HUES48 (cell line): ENCODE results near the gene HNRNPA0.

Source experiments
- H3K27ac ChIP-seq: one replicate; pipeline ENCODE4 v1.7.0; 2013; ENCODE audit warnings: low read depth, low read length, inconsistent platforms
- H3K27me3 ChIP-seq: 2 replicates; pipeline ENCODE4 v1.6.1; 2013; ENCODE audit warnings: mild to moderate bottlenecking, low read length; ENCODE audit not compliant: control insufficient read depth, insufficient read depth
- H3K36me3 ChIP-seq: 2 replicates; pipeline ENCODE4 v1.6.1; 2013; ENCODE audit warnings: low read length; ENCODE audit not compliant: control insufficient read depth, insufficient read depth
- H3K4me1 ChIP-seq: 2 replicates; pipeline ENCODE4 v1.6.1; 2013; ENCODE audit warnings: mild to moderate bottlenecking, low read length; ENCODE audit not compliant: control insufficient read depth, insufficient read depth
- H3K4me3 ChIP-seq: 2 replicates; pipeline ENCODE4 v1.5.1; 2013; ENCODE audit warnings: mild to moderate bottlenecking, low read depth, low read length
- H3K9ac ChIP-seq: 2 replicates; pipeline ENCODE4 v1.6.1; 2013; ENCODE audit warnings: mild to moderate bottlenecking, low read depth, low read length, moderate library complexity
- H3K9me3 ChIP-seq: 2 replicates; pipeline ENCODE4 v1.6.1; 2013; ENCODE audit warnings: low read length; ENCODE audit not compliant: control insufficient read depth, insufficient read depth

The HNRNPA0 gene

DNA sequence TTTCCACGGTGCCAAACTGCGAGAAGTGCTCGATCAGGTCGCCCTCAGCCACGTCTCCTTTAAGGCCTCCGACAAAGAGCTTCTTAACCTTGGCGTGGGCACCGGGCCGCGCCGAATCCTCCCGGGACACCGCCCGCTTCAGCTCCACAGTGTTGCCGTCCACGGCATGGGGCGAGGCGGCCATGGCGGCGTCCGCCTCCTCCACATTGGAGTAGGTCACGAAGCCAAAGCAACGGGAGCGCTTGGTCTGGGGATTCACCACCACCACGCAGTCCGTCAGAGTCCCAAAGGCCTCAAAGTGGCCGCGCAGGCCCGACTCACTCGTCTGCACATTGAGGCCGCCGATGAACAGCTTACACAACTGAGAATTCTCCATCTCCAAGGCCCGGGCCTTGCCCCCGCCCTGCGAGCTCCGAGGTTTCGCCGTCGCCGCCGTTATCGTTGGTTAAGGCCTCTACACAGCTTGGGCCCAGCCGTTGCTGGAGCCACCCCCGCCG, 424 bp downstream of the HNRNPA0 start:
- Histone ChIP-seq H3K9me3 (no peaks in the 10 kb centered on the region), H3K4me1 (peaks cover 19% of the 10 kb centered on the region), H3K27me3 (no peaks in the 10 kb centered on the region), H3K36me3 (peaks cover 25% of the 10 kb centered on the region), H3K4me3 (peak overlapping the region; percentile 100), H3K9ac (peak overlapping the region; percentile 92), H3K27ac (peak overlapping the region; percentile 98)

DNA sequence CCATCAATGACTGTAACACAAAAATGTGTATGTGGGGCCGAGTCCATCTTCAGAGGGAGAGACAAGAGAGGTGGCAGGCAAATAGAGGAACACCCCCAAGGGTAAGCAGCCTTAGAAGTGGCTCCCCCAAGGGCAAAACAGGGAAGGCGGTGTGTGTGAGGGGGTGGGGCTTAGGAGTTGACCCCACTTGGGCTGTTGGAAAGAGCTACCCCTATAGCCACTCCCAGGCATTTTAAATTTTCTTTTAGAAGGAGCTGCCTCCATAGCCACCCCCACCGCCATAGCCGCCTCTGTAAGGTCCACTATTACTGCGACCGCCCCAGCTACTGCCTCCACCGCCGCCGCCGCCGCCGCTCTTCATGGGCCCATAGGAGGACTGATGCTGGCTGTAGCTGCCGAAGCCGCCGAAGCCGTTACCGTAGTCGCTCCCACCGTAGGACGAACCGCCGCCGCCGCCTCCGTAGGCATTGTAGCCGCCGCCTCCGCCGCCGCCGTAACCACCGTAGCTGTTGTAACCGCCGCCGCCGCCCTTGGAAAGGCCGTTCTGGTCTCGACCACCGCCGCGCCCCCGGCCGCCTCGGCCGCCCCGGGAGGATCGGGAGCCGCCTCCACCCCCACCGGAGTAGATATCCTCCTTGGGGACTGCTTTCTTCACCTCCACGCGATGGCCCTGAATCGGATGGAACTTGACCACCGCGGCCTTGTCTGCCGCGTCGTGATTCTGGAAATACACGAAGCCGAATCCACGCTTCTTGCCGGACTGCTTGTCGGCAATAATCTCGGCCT, 1.1 kb downstream of the HNRNPA0 start:
- Histone ChIP-seq H3K9ac (peak overlapping the region; percentile 92), H3K36me3 (peaks cover 25% of the 10 kb centered on the region), H3K27ac (peak overlapping the region; percentile 98), H3K4me3 (peak overlapping the region; percentile 100), H3K27me3 (no peaks in the 10 kb centered on the region), H3K9me3 (no peaks in the 10 kb centered on the region), H3K4me1 (peaks cover 25% of the 10 kb centered on the region)

GRCh38 chr5:137751869-137752491, 2.2 kb downstream of the HNRNPA0 start:
- Histone ChIP-seq H3K9me3 (no peaks in the 10 kb centered on the region), H3K27me3 (no peaks in the 10 kb centered on the region), H3K4me3 (peak overlapping the region; percentile 100), H3K36me3 (peaks cover 25% of the 10 kb centered on the region), H3K9ac (peak overlapping the region; percentile 92), H3K27ac (no peak overlapping the region), H3K4me1 (peaks cover 27% of the 10 kb centered on the region)

- H3K9ac ChIP-seq = no peak overlapping the region
- H3K9me3 ChIP-seq = no peaks in the 10 kb centered on the region
- peaks cover 25% of the 10 kb centered on the region for H3K36me3 ChIP-seq
- no peak overlapping the region for H3K27ac ChIP-seq
- H3K4me1 ChIP-seq = peaks cover 27% of the 10 kb centered on the region
- H3K4me3 ChIP-seq = peak overlapping the region; percentile 100; the same call in 1 of the 2 replicates
- no peaks in the 10 kb centered on the region for H3K27me3 ChIP-seq
Measured at GRCh38 chr5:137750436-137750835, 3.7 kb downstream of the HNRNPA0 start.

- H3K4me1 ChIP-seq = peaks cover 25% of the 10 kb centered on the region
- no peak overlapping the region for H3K9ac ChIP-seq
- H3K27me3 ChIP-seq = no peaks in the 10 kb centered on the region
- no peaks in the 10 kb centered on the region for H3K9me3 ChIP-seq
- no peak overlapping the region for H3K27ac ChIP-seq
- H3K4me3 ChIP-seq = no peak overlapping the region
- peaks cover 21% of the 10 kb centered on the region for H3K36me3 ChIP-seq
Measured at GRCh38 chr5:137747848-137748247, 6.3 kb downstream of the HNRNPA0 start.

DNA sequence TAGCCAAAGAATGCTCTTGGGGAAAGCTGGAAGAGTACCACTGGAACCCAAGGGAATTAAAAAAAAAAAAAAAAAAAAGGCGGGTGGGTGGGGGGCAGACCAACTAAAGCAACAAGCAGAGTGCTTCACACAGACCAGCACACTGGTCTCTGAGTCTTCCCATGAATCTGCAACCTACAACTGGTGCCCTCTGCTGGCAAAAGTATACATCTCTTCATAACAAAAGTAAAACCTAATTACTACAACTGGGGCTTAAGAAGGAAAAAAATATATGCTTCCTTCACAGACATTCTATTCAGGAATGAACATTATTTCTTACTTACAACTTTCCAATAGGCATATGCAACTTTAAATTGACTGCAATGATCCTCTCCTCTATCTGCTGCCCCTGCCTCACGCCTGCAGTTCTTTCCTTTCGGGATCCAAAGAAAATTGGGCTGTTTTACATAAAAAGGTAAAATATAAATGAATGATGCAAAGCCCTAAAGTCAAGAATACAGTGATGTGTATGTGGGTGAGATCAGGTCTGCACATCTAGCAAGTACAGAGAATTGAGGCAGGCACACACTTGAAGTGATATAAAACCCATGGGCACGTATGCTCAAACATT, 11.0 kb downstream of the HNRNPA0 start:
- Histone ChIP-seq H3K4me3 (no peak overlapping the region), H3K27me3 (no peaks in the 10 kb centered on the region), H3K9ac (no peak overlapping the region), H3K9me3 (no peaks in the 10 kb centered on the region), H3K27ac (no peak overlapping the region), H3K4me1 (peaks cover 11% of the 10 kb centered on the region), H3K36me3 (no peaks in the 10 kb centered on the region)

DNA sequence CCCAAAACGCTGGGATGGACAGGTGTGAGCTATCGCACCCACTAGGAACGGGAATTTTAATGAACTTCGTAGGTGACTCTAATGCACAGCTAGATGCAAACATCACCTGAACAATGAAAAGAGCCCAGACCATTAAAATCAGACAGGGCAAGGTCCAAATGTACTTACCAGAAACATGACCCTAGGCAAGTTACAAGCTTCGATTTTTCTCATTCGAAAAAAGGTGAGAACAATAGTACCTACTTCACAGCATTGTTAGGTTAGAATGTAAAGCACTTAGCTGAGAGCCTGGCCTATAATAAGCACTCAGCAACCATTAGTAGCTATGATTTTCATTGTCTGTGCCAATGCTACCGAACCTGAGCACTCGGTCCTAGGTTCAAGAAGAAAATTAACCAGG, 12.4 kb downstream of the HNRNPA0 start:
- Histone ChIP-seq H3K9ac (no peak overlapping the region), H3K9me3 (no peaks in the 10 kb centered on the region), H3K36me3 (no peaks in the 10 kb centered on the region), H3K27ac (no peak overlapping the region), H3K4me1 (peaks cover 9% of the 10 kb centered on the region; the same call in 1 of the 2 replicates), H3K27me3 (no peaks in the 10 kb centered on the region), H3K4me3 (no peak overlapping the region)

- Histone ChIP-seq H3K9ac (no peak overlapping the region), H3K4me3 (no peak overlapping the region), H3K27ac (no peak overlapping the region), H3K4me1 (peaks cover 15% of the 10 kb centered on the region), H3K9me3 (no peaks in the 10 kb centered on the region), H3K27me3 (no peaks in the 10 kb centered on the region), H3K36me3 (no peaks in the 10 kb centered on the region)
Measured at GRCh38 chr5:137739737-137740136, 14.4 kb downstream of the HNRNPA0 start.

- Histone ChIP-seq H3K27me3 (no peaks in the 10 kb centered on the region), H3K4me3 (no peak overlapping the region), H3K9me3 (no peaks in the 10 kb centered on the region), H3K4me1 (peaks cover 23% of the 10 kb centered on the region), H3K9ac (no peak overlapping the region), H3K27ac (no peak overlapping the region), H3K36me3 (no peaks in the 10 kb centered on the region)
Measured at GRCh38 chr5:137738947-137739346, 15.2 kb downstream of the HNRNPA0 start.

DNA sequence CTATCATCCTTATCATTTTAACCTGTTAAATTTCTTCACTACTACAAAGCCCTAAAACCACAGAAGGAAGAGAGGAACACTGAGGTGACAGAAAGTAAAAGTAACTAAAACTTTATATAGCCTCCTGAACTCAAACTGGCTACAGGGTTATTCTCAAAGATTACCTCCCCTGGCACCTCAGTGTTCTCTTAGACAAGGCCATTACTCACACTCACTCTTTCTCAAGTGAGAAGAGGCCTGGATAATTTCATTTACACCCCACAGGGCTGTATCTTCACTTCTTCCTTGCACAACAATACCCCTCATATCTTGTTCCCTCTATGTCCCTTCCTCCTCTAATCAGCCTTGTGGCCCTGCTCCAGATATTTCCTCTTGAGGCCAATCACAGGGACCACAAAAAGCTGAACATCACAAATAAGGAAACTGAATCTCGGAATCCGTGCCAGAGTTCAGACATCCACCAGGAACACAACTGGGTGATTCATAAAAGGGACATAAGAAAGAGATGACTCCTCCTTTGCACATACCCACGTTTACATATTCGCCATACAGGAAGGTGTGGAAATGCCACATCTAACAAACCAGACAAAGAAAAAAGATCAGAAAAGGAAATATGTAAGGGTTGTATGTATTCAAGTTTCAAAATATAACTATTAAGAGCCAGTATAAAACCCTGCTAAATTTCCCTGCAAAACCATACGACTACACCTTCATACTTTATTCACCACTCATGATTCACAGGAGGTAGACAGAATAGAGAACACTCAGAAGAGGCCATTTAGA, 16.6 kb downstream of the HNRNPA0 start:
- Histone ChIP-seq H3K4me1 (peaks cover 20% of the 10 kb centered on the region), H3K27ac (no peak overlapping the region), H3K4me3 (no peak overlapping the region), H3K36me3 (no peaks in the 10 kb centered on the region), H3K9ac (no peak overlapping the region), H3K27me3 (no peaks in the 10 kb centered on the region), H3K9me3 (no peaks in the 10 kb centered on the region)
